Measurements from ENCODE around the gene NEAT1.

DNA sequence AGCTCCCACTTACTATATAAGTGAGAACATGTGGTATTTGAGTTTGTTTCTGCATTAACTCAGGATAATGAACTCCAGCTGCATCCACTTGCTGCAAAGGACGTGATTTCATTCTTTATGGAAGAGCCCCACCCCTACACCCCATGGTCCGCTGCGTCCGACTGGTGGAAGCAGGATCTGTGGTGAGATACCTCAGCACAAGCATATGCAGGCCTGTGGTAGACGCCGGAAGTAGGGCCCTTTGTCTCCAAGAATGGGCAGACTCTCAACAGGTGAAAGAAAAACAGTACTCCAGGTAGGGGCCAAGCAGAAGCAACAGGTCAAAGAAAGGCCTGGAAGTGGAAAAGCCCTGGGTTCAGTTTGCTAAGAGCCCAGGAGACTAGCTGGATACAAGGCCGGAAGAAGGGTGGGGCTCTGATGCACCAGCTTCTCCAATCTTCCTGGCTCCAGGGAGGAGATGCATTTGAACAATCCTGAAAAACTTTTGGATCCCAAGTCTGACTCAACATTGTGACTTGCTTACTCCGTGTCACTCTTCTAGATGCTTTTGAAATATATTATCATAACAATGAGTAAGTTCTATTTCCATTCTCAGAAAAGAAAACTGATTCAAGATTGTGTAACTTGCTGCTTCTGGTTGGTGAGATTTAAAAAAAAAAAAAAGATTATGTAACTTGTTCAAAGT, 30.4 kb downstream of the NEAT1 start:
- TF ChIP-seq, protein P1, sequence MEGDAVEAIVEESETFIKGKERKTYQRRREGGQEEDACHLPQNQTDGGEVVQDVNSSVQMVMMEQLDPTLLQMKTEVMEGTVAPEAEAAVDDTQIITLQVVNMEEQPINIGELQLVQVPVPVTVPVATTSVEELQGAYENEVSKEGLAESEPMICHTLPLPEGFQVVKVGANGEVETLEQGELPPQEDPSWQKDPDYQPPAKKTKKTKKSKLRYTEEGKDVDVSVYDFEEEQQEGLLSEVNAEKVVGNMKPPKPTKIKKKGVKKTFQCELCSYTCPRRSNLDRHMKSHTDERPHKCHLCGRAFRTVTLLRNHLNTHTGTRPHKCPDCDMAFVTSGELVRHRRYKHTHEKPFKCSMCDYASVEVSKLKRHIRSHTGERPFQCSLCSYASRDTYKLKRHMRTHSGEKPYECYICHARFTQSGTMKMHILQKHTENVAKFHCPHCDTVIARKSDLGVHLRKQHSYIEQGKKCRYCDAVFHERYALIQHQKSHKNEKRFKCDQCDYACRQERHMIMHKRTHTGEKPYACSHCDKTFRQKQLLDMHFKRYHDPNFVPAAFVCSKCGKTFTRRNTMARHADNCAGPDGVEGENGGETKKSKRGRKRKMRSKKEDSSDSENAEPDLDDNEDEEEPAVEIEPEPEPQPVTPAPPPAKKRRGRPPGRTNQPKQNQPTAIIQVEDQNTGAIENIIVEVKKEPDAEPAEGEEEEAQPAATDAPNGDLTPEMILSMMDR (IDR thresholded peaks at IDR 0.05; ENCODE audit: low read length), result no peak
- no peak for TF ChIP-seq EZH2 (optimal IDR thresholded peaks at IDR 0.05; ENCODE audit: low read depth, low read length)
